MM.1S (cell line): ENCODE data around the gene UBN2.

Source experiments
- EZH2 ChIP-seq: fragments of 300-600 bp; sonication (generic); optimal IDR thresholded peaks from 2 replicates; pipeline ENCODE3; 2017; ENCODE audit warnings: low read depth, mild to moderate bottlenecking, antibody characterized with exemption, low read length, mixed read lengths
- TF ChIP-seq, protein P1 (sequence below): fragments of 300-600 bp; sonication (generic); IDR thresholded peaks from 2 replicates; pipeline ENCODE4 v1.5.1; 2016; ENCODE audit warnings: antibody characterized with exemption, low read length, mixed read lengths

- TF ChIP-seq, protein P1, sequence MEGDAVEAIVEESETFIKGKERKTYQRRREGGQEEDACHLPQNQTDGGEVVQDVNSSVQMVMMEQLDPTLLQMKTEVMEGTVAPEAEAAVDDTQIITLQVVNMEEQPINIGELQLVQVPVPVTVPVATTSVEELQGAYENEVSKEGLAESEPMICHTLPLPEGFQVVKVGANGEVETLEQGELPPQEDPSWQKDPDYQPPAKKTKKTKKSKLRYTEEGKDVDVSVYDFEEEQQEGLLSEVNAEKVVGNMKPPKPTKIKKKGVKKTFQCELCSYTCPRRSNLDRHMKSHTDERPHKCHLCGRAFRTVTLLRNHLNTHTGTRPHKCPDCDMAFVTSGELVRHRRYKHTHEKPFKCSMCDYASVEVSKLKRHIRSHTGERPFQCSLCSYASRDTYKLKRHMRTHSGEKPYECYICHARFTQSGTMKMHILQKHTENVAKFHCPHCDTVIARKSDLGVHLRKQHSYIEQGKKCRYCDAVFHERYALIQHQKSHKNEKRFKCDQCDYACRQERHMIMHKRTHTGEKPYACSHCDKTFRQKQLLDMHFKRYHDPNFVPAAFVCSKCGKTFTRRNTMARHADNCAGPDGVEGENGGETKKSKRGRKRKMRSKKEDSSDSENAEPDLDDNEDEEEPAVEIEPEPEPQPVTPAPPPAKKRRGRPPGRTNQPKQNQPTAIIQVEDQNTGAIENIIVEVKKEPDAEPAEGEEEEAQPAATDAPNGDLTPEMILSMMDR = no peak
- no peak for TF ChIP-seq EZH2
These were observed 40.9 kb downstream of the UBN2 start for GRCh38 chr7:139271718-139272628.
